Measurements from ENCODE around the gene TSPAN12.
"Not testable (repeated sequence)": the region's sequence is repeated elsewhere in the genome, so short reads cannot be mapped to it uniquely, and the experiment has no call there.

Gene TSPAN12, protein sequence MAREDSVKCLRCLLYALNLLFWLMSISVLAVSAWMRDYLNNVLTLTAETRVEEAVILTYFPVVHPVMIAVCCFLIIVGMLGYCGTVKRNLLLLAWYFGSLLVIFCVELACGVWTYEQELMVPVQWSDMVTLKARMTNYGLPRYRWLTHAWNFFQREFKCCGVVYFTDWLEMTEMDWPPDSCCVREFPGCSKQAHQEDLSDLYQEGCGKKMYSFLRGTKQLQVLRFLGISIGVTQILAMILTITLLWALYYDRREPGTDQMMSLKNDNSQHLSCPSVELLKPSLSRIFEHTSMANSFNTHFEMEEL

DNA sequence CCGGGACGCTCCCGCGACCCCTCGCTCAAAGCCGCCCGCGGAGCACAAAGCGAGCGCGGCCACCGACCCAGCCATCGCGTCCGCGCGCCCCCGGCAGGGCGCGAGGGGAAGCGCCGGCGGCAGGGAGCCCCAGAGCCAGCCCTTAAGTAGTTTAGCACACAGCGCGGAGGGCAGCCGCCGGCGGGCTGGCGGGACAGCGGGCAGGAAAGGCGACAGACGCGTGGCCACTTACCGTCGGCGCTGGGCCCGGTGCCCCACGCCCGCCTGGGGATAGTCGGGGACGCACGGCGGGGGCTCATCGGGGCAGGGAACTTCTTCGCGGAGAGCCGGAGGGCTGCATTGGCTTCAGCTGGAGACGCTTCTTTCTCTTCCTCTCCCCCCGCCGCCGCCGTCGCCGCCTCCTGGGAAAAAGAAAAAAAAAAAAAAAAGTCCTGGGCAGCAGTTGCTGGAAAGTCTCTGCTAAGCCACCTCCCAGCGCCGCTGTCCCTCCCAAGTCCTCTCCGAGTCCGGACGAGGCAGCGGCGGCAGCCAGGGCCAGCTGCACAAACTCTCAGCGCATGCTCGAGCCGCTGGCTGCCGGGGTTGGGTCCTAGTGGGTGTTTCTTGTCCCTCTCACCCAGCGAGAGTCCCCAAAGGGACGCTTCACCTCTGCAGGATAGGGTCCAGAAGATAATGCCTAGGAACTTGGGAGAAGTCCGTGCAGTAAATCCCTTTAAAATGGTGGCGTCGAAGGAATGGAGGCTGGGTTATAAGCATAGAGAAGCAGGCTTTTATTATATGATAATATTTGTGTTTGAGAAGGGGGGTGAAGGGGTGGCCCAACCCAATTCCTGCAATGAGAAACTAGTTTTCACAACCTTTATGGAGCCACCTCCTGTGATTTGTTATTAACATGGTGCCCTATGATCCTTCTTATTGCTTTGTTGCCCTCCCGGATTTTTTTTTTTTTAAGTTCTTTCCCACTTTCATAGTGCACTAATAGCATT, at the start of gene TSPAN12:
TSPAN12 (minus strand) TSS at position 557 of the 986 bp plus-strand sequence. CDS start 1,381 bp downstream, outside the sequence.
- DNase-seq (ENCODE audit: low read depth in 2 of 2) = no peak

- DNase-seq (ENCODE audit: low read depth in 2 of 2) = no peak
These were observed 41.0 kb upstream of the TSPAN12 start for GRCh38 chr7:120898715-120899499.

GRCh38 chr7:120895253-120895652, 37.3 kb upstream of the TSPAN12 start:
- not testable (repeated sequence) for DNase-seq (ENCODE audit: low read depth in 2 of 2)

DNA sequence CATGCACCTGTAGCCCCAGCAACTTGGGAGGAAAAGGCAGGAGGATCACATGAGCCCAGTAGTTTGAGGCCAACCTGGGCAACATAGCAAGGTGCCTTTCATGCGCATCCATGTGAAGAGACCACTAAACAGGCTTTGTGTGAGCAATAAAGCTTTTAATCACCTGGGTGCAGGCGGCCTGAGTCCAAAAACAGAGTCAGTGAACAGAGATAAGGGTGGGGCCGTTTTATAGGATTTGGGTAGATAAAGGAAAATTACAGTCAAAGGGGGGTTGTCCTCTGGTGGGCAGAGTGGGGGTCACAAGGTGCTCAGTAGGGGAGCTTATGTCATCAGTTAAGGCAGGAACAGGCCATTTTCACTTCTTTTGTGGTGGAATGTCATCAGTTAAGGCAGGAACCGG, 27.7 kb upstream of the TSPAN12 start:
- not testable (repeated sequence) for DNase-seq (ENCODE audit: low read depth in 2 of 2)

DNA sequence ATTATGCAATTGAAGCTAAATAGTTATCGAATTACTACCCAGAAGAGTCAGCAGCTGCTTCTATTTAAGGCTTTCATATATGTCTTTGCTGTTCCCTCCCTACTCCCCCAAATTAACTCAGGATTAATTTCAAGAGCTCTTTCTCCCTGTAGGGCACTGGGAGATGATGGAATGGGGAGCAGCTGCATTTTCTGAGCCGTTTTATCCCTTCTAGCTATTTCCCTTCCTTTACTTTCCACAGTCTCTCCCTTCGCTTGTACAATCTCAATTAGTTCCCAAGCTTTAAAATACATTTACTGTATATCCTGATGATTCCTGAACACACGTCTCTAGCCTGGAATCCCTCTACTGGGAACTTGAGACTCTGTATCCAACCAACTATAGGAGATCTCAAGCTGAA, 19.8 kb upstream of the TSPAN12 start:
- DNase-seq (ENCODE audit: low read depth in 2 of 2) = no peak

GRCh38 chr7:120876922-120877321, 19.0 kb upstream of the TSPAN12 start:
- DNase-seq (ENCODE audit: low read depth in 2 of 2) = no peak

- no peak for DNase-seq (ENCODE audit: low read depth in 2 of 2)
These were observed 16.8 kb upstream of the TSPAN12 start for GRCh38 chr7:120874722-120875121.

DNA sequence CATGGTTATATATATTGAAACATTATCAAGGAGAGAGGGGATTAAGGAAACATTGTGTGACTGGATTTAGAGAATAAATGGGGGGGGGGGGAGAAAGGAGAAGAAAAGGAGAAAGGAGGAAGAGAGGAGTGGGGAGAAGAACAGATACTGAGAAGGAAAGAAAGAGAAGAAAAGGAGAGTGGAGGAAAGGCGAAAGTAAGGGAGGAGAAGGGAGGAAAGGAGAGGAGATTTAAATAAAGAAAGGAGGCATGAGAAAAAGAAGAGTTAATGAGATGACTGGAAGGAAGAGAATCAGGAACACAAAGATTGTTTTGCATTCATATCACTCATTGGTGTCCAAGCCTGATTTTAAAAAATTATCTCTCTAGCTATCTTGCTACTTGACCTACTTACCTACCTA, 16.1 kb upstream of the TSPAN12 start:
- no peak for DNase-seq (ENCODE audit: low read depth in 2 of 2)

DNA sequence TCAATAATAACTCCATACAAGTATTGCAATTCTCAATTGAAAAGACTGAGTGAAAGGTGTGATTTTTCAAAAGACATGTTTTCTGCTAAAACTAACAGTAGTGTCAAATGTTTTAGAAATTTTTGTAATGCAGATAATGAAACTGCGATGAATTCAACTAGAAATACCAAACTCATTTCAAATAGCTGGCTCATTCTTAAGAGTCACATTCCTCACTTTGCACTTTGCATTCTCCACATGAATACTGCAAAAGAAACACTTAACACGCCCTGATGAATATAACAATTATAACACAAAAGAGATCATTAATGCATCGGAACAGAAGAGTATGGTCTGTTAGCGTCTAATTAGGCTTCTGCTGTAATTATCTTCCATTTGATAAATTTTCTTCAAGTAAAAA, 15.5 kb upstream of the TSPAN12 start:
- no peak for DNase-seq (ENCODE audit: low read depth in 2 of 2)

- DNase-seq (ENCODE audit: low read depth in 2 of 2) = no peak
These were observed 11.8 kb upstream of the TSPAN12 start for GRCh38 chr7:120869700-120870099.

DNA sequence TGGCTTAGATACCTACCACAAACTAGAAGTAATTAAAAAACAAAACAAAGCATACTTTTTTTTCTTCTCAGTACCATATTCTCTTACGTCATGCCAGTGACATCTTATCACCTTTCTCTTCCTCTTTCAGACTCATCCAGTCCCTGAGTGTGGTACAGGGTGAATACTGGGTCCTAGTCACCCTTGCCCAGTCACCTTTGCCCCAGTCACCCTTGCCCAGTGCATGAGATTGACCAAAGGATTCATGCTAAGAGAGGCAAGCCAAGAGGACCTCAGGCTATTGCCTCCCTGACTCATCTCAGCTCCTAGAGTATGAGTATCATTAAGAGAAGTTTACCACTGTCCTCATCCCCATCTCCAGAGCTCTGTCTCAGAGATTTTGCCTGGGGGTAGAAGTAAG, 10.0 kb upstream of the TSPAN12 start:
- no peak for DNase-seq (ENCODE audit: low read depth in 2 of 2)

- DNase-seq (ENCODE audit: low read depth in 2 of 2) = no peak
These were observed 7.4 kb upstream of the TSPAN12 start for GRCh38 chr7:120865191-120865981.

- no peak for DNase-seq (ENCODE audit: low read depth in 2 of 2)
These were observed 6.4 kb upstream of the TSPAN12 start for GRCh38 chr7:120864141-120864900.

DNA sequence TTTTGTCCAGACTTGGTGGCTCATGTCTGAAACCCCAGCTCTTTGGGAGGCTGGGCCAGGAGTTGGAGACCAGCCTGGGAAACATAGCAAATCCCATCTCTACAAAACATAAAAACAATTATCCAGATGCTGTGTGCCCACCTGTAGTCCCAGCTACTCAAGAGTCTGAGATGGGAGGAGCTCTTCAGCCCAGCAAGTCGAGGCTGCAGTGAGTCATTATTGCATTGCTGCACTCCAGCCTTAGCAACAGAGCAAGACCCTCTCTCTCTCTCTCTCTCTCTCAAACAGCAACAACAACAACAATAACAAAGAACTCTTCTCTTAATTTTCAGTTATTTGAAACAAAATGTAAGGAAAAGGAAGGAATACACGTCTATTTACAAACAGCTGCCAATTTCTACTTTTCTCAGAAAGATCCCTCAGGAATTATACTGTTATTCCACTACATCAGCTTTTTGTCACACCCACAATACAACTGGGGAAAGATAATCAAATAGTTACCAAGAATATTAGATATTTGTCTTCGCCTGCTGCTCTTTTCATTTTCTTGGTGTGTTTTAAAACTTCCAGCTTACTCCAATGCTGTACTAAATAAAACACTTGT, 5.1 kb upstream of the TSPAN12 start:
- DNase-seq (ENCODE audit: low read depth in 2 of 2) = no peak

- DNase-seq (ENCODE audit: low read depth in 2 of 2) = no peak
These were observed 2.2 kb upstream of the TSPAN12 start for GRCh38 chr7:120860156-120860555.

- DNase-seq (ENCODE audit: low read depth in 2 of 2) = no peak
These were observed 1.5 kb upstream of the TSPAN12 start for GRCh38 chr7:120859459-120859858.

DNA sequence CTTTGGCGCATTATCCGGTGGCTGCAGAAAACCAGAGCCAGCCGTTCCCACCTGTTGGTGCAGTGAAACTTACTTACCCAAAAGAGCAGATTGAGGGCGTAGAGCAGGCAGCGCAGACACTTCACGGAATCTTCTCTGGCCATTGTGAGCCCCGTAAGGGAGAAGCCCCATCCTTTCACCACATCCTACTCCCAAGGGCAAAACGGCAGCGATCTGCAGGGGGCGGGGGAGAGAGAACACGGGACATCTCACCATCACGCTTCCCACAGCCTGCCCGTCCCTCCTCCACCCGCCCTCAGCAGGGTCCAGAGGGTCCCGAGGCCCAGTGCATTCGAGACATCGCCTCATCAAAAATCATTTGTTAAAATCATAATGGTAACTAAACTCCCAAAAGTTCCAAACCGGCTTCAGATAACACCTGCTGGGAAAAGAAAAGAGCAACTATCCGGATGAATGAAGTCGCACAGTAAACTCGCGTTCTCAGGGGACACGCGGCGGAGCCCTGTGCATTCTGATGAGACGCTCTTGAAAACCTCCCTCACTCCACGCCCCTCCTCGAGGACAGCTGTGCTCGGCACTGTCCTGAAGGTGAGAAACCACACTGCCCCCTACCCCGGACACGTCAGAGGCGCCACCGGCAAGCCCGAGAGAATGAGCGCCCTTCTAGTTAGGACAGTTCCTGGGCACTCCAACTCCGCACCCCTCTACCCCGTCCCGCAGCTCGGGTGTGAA, 1.2 kb downstream of the TSPAN12 start:
- DNase-seq (ENCODE audit: low read depth in 2 of 2) = no peak

DNA sequence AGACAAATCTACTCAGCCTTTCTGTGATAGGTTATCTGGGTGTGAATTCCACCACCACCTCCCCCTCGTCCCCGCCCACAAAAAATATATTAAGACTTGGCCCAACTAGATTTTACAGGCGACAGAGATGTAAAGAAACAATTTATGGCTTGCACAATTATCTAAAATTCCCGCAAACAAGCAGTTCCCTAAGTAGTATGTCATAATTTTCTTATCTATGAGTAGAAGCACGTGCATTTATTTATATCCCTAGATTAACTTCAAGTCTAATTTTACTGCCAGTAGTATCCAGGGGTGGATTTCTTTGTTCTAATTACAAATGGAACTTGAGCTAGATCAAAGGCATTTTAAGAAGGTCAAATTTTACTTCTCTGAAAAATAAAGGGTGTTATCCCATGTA, 1.7 kb downstream of the TSPAN12 start:
- DNase-seq (ENCODE audit: low read depth in 2 of 2) = no peak

DNA sequence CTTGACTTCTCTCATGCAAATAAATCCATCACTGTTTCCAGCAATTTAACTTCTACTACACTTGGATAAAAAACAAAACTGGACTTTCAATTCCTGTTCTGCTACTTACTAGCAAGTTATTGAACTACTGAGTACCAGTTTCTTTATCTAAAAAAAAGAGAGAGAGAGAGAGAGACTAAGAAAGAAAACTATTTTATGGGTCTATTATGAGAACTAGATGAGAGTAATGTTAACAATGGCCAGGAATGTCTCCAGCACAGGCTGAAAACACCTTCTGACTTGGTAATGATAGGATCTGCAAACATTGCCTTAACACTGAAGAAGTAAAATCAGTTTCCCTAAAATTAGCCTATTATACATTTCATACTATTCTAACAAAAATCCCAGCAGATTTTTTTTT, 5.2 kb downstream of the TSPAN12 start:
- no peak for DNase-seq (ENCODE audit: low read depth in 2 of 2)
